Measurements from ENCODE around the gene IFNG. TPM values are rescaled to one million over a fixed set of nuclear protein-coding genes. Genes with fewer than 3 reads are reported as not detected.

IFNG gene
- polyA plus RNA-seq, 1 donor from 2014 or later: not detected

- H3K4me2 ChIP-seq (ENCODE audit: low read length): no peak overlapping the region
- no peak overlapping the region for H3K4me3 ChIP-seq (ENCODE audit: low read length)
- TF ChIP-seq SMC3 (conservative IDR thresholded peaks at IDR 0.05; ENCODE audit: poor library complexity): no peak
- TF ChIP-seq EP300 (conservative IDR thresholded peaks at IDR 0.05; ENCODE audit: poor library complexity, severe bottlenecking): no peak
- TF ChIP-seq TAF1 (IDR thresholded peaks at IDR 0.05; ENCODE audit: low read depth): no peak
- TF ChIP-seq POLR2AphosphoS5 (IDR thresholded peaks at IDR 0.05): no peak
- TF ChIP-seq EZH2 (IDR thresholded peaks at IDR 0.05; ENCODE audit: borderline replicate concordance, insufficient read depth, low read length, poor library complexity, severe bottlenecking): no peak
- no peak for TF ChIP-seq CTCF (IDR thresholded peaks at IDR 0.05; ENCODE audit: poor library complexity, severe bottlenecking)
- H3K27me3 ChIP-seq (ENCODE audit: insufficient read depth, low read depth, low read length): no peaks in the 10 kb centered on the region
- no peaks in the 10 kb centered on the region for H4K20me1 ChIP-seq (ENCODE audit: insufficient read depth)
- H3F3A ChIP-seq (ENCODE audit: insufficient read depth, low read length, poor library complexity, severe bottlenecking): no peaks in the 10 kb centered on the region
- H2AFZ ChIP-seq (ENCODE audit: low read depth, low read length): no peak overlapping the region
- no peaks in the 10 kb centered on the region for H3K9me3 ChIP-seq (ENCODE audit: low read length)
- H3K9me2 ChIP-seq (ENCODE audit: insufficient read depth, low read length): no peaks in the 10 kb centered on the region
- no peak overlapping the region for H3K27ac ChIP-seq (ENCODE audit: low read length)
- H3K79me2 ChIP-seq (replicated peaks; ENCODE audit: insufficient read depth, low read length): no peaks in the 10 kb centered on the region
- no peak overlapping the region for H3K9ac ChIP-seq (ENCODE audit: low read length)
- no peaks in the 10 kb centered on the region for H3K36me3 ChIP-seq (ENCODE audit: insufficient read depth, low read length)
Observed at GRCh38 chr12:68111995-68112394, 47.5 kb downstream of the IFNG start.

GRCh38 chr12:68109444-68110217 lies 49.9 kb downstream of the IFNG start:
- H3K36me3 ChIP-seq (ENCODE audit: insufficient read depth, low read length): no peaks in the 10 kb centered on the region
- no peaks in the 10 kb centered on the region for H3K9me3 ChIP-seq (ENCODE audit: low read length)
- no peak overlapping the region for H3K4me3 ChIP-seq (ENCODE audit: low read length)
- H3K4me2 ChIP-seq (ENCODE audit: low read length): no peak overlapping the region
- no peaks in the 10 kb centered on the region for H3F3A ChIP-seq (ENCODE audit: insufficient read depth, low read length, poor library complexity, severe bottlenecking)
- H3K9ac ChIP-seq (ENCODE audit: low read length): no peak overlapping the region
- H3K27me3 ChIP-seq (ENCODE audit: insufficient read depth, low read depth, low read length): no peaks in the 10 kb centered on the region
- H4K20me1 ChIP-seq (ENCODE audit: insufficient read depth): no peaks in the 10 kb centered on the region
- no peak overlapping the region for H3K27ac ChIP-seq (ENCODE audit: low read length)
- H3K79me2 ChIP-seq (replicated peaks; ENCODE audit: insufficient read depth, low read length): no peaks in the 10 kb centered on the region
- H2AFZ ChIP-seq (ENCODE audit: low read depth, low read length): no peak overlapping the region
- no peaks in the 10 kb centered on the region for H3K9me2 ChIP-seq (ENCODE audit: insufficient read depth, low read length)
- TF ChIP-seq SMC3 (conservative IDR thresholded peaks at IDR 0.05; ENCODE audit: poor library complexity) (no peak), RAD21 (conservative IDR thresholded peaks at IDR 0.05) (no peak), TAF1 (IDR thresholded peaks at IDR 0.05; ENCODE audit: low read depth) (no peak), EP300 (conservative IDR thresholded peaks at IDR 0.05; ENCODE audit: poor library complexity, severe bottlenecking) (no peak), MXI1 (conservative IDR thresholded peaks at IDR 0.05; ENCODE audit: poor library complexity, severe bottlenecking) (no peak), POLR2AphosphoS5 (IDR thresholded peaks at IDR 0.05) (no peak), CTCF (IDR thresholded peaks at IDR 0.05; ENCODE audit: poor library complexity, severe bottlenecking) (no peak), REST (IDR thresholded peaks at IDR 0.05; ENCODE audit: borderline replicate concordance) (no peak), EZH2 (IDR thresholded peaks at IDR 0.05; ENCODE audit: borderline replicate concordance, insufficient read depth, low read length, poor library complexity, severe bottlenecking) (no peak)
